ENCODE measurements around the gene SLC6A2.

Gene SLC6A2

DNA sequence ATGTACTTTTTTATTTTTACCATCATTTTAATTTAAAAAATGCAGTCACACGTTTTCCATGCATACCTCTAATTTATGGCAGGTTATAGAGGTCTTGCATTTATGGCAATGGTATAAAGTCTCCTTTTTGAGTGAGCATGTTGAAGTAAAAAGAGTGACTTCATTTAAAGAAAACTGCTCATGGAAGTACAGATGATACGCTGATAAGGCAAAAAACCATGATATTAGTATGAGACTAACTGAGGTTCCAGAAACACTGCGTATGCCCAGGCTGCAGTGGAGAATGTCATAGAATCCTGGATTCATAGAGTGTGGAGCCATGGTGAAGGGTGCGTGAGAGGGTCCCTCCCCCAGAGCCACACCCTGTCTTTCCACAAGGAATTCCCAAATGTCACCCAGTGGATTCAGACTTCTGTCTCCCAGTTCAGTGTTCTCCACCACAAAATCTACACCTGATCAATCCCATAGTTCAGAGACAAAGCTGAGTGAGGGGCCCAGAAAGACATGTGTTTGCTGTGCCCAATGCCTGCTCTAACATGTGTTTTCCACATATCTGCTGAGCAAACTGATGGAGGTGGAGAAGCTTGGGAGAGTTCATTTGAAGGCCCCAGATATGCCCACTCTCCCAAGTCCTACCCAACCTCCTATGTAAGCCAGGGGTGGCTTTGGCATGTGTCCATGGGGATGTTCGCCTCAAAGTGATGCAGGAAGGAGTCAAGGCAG is 69.4 kb downstream of the SLC6A2 start:
- DNase-seq = no peak

DNA sequence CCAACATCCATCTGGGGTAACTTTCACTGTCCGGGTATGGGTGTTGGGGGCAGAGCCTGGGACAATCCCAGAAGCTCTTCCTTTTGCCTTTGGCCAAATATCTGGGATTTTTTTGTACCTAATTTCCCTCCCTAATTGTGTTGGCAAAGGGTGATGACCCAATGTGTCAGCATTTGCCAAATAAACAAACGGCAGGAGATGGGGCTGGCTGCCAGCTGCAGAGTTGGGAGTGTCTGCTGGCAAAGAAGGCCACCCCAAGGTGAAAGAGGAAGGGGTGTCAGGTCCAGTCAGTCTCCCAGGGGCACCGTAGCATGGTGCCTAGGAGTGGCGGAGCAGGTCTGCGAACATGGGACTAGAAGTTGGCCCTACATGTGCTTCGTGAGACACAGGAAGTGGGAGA is 73.0 kb downstream of the SLC6A2 start:
- DNase-seq = no peak

DNA sequence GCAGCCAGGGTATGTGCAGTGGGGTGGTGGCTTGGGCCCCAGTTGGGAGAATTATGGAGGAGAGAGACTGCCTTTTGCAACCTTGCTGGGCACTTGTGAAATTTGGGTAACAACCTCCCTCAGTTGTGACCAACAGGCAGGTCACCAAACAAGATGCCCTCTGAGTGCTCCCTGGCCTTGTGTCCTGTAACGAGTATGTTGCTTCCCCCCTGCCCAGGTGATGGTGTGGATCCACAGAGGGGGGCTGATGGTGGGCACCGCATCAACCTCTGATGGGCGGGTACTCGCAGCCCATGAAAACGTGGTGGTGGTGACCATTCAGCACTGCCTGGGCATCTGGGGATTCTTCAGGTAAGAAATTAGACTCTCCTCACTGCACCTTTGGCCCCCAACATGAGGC is 74.3 kb downstream of the SLC6A2 start:
- no peak for DNase-seq

DNA sequence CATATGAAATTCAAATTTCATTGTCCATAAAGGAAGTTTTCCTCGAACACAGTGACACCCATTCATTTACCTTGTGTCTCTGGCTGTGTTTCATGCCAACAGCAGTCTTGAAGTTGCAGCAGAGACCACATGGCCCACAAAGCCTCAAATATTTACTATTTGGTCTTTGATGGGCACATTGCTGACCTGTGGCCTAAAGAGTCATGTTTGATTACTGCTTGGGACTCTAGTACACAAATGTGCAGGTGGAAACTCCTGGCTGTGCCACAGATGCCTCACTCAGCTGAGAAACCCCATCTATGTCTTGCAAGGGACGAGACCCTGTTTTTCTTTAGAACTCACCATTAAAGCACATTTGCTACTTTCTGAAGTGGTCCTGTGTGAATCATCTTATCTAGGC is 76.7 kb downstream of the SLC6A2 start:
- no peak for DNase-seq

DNA sequence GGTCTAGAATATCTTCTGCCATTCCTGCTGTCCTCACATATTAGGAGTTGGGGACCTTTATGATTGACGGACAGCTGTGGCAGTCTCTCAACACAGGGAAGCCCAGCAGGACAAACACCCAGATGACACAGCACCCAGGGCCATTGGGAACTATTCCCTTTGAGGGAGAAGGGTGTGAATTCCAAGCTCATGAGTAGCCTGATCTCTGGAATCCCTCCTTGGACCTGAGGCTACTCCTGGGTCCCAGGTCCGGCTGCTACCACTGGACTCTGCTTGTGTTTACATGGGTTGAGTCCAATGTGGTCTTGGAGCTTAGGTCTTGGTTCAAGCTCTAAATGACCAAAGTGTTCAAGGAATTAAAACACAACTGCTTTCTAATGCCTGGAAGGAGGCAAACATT is 78.9 kb downstream of the SLC6A2 start:
- no peak for DNase-seq

DNA sequence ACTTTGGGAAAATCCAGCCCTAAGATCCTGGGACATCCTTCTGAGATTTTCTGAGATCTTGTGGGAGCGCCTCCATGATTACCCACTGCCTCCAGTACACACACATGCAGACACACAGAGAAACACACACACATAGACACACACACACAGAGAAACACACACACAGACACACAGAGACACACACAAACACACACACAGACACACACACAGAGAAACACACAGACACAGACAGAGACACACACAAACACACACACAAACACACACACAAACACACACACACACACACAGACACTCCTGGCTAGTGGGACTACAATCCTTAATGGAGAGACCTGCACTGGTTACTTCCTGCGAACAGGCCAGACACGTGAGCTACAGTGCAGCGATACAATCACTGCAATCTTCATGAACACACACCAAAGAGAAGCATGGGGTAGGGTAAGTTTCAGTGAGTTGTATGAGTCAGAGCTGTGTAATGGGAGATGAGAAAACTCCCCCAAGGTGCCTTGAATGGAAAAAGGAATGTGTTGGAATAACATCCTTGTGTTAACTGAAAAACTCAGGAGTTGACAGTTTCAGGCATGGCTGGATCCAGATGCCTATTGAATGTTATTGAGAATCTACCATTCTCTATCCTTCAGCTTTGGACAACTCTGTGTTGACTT is 79.5 kb downstream of the SLC6A2 start:
- no peak for DNase-seq

DNA sequence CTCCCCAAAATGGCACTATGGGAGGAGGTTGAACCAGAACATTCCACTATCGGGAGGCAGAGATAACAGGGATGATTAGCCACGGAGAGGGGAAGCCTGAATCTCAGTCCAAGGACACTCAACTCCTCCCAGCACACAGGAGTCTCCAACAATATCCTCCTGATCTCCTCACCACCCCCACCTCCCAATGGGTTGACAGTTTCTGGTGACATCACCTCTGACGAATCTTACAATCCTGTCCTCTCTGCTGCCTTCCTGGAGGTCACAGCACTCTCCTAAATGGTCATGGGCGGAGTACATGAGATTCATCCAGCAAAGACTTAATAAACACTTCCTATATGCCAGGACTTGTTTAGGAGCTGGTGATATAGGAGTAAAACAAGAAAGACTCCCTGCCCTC is 80.9 kb downstream of the SLC6A2 start:
- no peak for DNase-seq

DNA sequence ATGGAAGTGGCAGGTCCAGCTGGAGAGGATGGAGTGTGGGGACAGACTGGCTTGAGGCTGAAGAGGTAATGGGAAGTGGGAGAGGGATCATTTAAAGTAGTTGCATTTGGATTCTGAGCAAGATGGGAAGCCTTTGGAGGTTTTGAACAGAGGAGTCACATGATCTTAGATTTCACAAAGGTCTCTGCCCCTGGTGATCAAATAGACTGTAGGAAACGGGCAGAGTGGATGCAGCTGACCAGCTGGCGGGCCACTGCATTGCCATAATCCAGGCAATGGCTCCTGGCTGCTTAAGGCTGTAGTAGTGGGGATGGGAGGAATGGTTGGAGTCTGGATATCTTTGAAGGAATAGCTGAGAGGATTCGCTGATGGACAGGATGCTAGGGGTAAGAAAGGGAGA is 81.5 kb downstream of the SLC6A2 start:
- DNase-seq = no peak

DNA sequence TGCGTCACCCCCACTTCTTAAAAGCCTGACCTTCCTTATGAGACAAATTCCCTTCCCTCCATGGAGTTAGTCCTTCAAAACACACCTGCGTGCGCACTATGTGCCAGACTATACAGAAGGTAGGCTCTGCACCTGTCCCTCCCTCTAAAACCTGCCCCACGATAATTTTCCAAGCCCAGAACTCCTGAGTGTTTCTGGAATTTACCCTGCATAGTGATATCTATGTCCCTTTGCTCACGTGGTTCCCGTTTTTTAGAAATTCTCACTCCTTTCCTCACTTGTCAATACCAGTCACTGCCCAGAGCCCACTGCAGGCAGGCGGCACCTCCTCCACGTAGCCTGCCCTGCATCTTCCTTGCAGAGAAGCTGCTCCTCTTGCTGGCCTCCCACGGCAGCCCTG is 82.2 kb downstream of the SLC6A2 start:
- DNase-seq = no peak

DNA sequence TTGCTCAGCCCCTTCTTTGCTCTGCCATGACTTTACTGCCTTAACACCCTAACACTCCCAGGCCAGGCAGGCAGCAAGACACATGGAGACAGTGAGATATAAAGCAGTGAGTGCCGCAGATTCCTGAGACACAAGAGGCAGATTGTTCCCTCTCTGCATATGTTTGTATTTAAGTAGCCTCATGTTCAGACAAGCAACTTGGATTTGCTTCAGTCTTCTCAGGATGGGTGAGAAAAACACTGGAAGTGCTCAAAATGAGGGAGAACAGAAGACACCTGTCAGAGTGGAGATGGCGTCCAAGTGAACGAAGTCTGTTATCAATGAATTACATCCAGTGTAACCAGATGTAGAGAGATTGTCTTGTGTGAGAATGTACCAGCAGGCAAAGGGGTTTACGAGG is 90.3 kb downstream of the SLC6A2 start:
- DNase-seq = no peak

DNA sequence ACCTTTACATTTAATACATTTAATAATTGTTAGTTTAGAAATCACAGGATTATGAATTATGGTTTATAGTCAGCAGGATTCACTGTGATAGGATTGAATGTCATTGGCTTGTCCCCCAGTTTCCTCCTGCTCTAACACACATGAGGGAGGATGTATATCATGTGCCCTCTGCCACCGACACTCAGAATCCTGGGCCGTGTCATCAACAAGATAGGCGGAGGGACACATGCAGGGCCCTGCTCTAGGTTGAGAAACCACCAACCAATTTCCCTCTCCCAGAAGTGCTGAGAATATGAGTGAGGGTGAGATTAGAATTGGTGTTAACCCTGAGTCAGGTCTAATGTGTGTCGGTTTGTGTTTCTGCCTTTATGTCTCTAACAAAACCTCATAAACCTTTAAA is 92.0 kb downstream of the SLC6A2 start:
- DNase-seq = no peak

DNA sequence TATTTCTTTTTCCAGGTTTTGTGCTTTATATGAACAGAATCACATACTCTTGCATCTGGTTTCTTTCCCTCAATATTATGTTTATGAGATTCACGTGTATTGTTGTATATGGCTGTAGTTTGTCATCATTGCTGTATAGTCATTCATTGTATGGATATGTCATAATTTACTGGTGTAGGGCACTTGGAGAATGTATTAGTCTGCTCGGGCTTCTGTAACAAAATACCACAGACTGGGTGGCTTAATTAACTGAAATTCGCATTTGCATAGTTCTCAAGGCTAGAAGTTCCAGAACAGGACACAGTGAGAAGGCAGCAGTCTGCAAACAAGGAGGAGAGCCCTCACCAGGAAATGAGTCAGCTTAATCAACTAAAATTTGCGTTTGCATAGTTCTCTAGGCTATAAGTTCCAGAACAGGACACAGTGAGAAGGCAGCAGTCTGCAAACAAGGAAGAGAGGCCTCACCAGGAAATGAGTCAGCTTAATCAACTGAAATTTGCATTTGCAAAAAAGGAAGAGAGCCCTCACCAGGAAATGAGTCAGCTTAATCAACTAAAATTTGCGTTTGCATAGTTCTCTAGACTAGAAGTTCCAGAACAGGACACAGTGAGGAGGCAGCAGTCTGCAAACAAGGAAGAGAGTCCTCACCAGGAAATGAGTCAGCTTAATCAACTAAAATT is 96.8 kb downstream of the SLC6A2 start:
- DNase-seq = peak; percentile 66

DNA sequence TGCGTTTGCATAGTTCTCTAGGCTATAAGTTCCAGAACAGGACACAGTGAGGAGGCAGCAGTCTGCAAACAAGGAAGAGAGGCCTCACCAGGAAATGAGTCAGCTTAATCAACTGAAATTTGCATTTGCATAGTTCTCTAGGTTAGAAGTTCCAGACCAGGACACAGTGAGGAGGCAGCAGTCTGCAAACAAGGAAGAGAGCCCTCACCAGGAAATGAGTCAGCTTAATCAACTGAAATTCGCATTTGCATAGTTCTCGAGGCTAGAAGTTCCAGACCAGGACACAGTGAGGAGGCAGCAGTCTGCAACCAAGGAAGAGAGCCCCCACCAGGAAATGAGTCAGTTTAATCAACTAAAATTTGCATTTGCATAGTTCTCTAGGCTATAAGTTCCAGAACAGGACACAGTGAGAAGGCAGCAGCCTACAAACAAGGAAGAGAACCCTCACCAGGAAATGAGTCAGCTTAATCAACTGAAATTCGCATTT is 97.4 kb downstream of the SLC6A2 start:
- peak; percentile 67 for DNase-seq
